Measurements from ENCODE around the gene HSPBP1. TPM values are rescaled to one million over a fixed set of nuclear protein-coding genes. Genes with fewer than 3 reads are reported as not detected.

HSPBP1 gene
- total and polyA plus RNA-seq, 2 of the 13 experiments (the other 11 are each of a cell fraction or from before 2014, with no cell fraction given), result 22.3 to 33.7 TPM

DNA sequence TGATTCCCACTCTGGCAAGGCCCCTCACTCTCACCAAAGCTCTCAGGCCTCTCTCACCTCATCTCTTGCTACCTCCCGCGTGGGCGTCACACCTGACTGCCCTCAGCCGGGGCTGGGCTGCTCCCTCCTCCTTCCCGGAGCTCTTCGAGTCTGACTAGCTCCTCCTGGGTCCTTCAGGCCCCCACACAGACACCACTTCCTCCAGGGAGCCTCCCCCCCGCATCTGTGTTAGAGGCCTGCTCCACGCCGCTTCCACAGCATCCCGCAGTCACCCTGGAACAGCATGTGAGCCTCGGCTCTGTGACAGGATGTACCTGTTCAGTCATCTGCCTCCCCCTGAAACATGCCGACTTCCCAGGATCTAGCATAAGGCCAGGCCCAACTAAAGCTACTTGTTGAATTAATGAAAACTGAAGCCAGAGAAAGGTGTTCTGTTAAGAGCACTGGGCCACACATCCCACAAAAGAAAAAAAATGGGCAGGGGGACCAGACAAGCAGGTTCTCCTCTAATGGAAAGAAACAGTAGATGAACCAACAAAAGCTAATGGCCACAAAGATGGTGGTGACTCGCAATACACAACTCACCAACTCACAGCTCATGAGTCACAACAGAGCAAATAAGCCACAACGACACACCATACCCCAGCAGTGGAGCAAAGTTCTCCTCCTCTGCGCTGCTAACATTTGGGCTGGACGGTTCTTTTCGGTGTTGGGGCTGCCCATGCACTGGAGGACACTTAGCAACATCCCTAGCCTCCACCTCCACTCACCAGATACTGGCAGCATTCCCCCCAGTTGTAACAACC lies 24.1 kb downstream of the HSPBP1 start (continued):
- TF ChIP-seq, protein P1, sequence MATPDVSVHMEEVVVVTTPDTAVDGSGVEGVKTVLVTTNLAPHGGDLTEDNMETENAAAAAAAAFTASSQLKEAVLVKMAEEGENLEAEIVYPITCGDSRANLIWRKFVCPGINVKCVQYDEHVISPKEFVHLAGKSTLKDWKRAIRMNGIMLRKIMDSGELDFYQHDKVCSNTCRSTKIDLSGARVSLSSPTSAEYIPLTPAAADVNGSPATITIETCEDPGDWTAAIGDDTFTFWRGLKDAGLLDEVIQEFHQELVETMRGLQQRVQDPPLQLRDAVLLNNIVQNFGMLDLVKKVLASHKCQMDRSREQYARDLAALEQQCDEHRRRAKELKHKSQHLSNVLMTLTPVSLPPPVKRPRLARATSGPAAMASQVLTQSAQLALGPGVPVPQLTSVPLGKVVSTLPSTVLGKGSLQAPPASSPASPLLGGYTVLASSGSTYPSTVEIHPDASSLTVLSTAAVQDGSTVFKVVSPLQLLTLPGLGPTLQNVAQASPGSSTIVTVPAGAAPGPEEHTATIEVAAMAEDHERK (CRISPR knock-in tag; IDR thresholded peaks at IDR 0.05; ENCODE audit: low read depth), result no peak
- TF ChIP-seq TMF1 (CRISPR knock-in tag; IDR thresholded peaks at IDR 0.05; ENCODE audit: low read depth), result no peak
- TF ChIP-seq, protein P2, sequence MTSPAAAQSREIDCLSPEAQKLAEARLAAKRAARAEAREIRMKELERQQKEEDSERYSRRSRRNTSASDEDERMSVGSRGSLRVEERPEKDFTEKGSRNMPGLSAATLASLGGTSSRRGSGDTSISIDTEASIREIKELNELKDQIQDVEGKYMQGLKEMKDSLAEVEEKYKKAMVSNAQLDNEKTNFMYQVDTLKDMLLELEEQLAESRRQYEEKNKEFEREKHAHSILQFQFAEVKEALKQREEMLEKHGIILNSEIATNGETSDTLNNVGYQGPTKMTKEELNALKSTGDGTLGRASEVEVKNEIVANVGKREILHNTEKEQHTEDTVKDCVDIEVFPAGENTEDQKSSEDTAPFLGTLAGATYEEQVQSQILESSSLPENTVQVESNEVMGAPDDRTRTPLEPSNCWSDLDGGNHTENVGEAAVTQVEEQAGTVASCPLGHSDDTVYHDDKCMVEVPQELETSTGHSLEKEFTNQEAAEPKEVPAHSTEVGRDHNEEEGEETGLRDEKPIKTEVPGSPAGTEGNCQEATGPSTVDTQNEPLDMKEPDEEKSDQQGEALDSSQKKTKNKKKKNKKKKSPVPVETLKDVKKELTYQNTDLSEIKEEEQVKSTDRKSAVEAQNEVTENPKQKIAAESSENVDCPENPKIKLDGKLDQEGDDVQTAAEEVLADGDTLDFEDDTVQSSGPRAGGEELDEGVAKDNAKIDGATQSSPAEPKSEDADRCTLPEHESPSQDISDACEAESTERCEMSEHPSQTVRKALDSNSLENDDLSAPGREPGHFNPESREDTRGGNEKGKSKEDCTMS (CRISPR knock-in tag; conservative IDR thresholded peaks at IDR 0.05), result no peak
- no peak for TF ChIP-seq NFRKB (IDR thresholded peaks at IDR 0.05)
- TF ChIP-seq ZNF224 (CRISPR knock-in tag; IDR thresholded peaks at IDR 0.05), result no peak
- TF ChIP-seq ZNF724P (CRISPR knock-in tag; IDR thresholded peaks at IDR 0.05; ENCODE audit: borderline replicate concordance), result no peak
- TF ChIP-seq ZNF232 (CRISPR knock-in tag; IDR thresholded peaks at IDR 0.05; ENCODE audit: borderline replicate concordance), result no peak
- peak; percentile 56; the same call in 1 of the 2 replicates for TF ChIP-seq ZNF501 (CRISPR knock-in tag; IDR thresholded peaks at IDR 0.05)
- TF ChIP-seq, protein P3, sequence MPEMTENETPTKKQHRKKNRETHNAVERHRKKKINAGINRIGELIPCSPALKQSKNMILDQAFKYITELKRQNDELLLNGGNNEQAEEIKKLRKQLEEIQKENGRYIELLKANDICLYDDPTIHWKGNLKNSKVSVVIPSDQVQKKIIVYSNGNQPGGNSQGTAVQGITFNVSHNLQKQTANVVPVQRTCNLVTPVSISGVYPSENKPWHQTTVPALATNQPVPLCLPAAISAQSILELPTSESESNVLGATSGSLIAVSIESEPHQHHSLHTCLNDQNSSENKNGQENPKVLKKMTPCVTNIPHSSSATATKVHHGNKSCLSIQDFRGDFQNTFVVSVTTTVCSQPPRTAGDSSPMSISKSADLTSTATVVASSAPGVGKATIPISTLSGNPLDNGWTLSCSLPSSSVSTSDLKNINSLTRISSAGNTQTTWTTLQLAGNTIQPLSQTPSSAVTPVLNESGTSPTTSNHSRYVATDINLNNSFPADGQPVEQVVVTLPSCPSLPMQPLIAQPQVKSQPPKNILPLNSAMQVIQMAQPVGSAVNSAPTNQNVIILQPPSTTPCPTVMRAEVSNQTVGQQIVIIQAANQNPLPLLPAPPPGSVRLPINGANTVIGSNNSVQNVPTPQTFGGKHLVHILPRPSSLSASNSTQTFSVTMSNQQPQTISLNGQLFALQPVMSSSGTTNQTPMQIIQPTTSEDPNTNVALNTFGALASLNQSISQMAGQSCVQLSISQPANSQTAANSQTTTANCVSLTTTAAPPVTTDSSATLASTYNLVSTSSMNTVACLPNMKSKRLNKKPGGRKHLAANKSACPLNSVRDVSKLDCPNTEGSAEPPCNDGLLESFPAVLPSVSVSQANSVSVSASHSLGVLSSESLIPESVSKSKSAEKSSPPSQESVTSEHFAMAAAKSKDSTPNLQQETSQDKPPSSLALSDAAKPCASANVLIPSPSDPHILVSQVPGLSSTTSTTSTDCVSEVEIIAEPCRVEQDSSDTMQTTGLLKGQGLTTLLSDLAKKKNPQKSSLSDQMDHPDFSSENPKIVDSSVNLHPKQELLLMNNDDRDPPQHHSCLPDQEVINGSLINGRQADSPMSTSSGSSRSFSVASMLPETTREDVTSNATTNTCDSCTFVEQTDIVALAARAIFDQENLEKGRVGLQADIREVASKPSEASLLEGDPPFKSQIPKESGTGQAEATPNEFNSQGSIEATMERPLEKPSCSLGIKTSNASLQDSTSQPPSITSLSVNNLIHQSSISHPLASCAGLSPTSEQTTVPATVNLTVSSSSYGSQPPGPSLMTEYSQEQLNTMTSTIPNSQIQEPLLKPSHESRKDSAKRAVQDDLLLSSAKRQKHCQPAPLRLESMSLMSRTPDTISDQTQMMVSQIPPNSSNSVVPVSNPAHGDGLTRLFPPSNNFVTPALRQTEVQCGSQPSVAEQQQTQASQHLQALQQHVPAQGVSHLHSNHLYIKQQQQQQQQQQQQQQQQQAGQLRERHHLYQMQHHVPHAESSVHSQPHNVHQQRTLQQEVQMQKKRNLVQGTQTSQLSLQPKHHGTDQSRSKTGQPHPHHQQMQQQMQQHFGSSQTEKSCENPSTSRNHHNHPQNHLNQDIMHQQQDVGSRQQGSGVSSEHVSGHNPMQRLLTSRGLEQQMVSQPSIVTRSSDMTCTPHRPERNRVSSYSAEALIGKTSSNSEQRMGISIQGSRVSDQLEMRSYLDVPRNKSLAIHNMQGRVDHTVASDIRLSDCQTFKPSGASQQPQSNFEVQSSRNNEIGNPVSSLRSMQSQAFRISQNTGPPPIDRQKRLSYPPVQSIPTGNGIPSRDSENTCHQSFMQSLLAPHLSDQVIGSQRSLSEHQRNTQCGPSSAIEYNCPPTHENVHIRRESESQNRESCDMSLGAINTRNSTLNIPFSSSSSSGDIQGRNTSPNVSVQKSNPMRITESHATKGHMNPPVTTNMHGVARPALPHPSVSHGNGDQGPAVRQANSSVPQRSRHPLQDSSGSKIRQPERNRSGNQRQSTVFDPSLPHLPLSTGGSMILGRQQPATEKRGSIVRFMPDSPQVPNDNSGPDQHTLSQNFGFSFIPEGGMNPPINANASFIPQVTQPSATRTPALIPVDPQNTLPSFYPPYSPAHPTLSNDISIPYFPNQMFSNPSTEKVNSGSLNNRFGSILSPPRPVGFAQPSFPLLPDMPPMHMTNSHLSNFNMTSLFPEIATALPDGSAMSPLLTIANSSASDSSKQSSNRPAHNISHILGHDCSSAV (CRISPR knock-in tag; IDR thresholded peaks at IDR 0.05; ENCODE audit: borderline replicate concordance), result no peak
- TF ChIP-seq ARHGAP35 (CRISPR knock-in tag; IDR thresholded peaks at IDR 0.05; ENCODE audit: borderline replicate concordance), result no peak
- TF ChIP-seq, protein P4, sequence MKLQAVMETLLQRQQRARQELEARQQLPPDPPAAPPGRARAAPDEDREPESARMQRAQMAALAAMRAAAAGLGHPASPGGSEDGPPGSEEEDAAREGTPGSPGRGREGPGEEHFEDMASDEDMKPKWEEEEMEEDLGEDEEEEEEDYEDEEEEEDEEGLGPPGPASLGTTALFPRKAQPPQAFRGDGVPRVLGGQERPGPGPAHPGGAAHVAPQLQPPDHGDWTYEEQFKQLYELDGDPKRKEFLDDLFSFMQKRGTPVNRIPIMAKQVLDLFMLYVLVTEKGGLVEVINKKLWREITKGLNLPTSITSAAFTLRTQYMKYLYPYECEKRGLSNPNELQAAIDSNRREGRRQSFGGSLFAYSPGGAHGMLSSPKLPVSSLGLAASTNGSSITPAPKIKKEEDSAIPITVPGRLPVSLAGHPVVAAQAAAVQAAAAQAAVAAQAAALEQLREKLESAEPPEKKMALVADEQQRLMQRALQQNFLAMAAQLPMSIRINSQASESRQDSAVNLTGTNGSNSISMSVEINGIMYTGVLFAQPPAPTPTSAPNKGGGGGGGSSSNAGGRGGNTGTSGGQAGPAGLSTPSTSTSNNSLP (IDR thresholded peaks at IDR 0.05; ENCODE audit: low read depth, low read length), result no peak
- TF ChIP-seq, protein P5, sequence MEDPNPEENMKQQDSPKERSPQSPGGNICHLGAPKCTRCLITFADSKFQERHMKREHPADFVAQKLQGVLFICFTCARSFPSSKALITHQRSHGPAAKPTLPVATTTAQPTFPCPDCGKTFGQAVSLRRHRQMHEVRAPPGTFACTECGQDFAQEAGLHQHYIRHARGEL (CRISPR knock-in tag; IDR thresholded peaks at IDR 0.05), result no peak
- no peak for TF ChIP-seq PHF5A (CRISPR knock-in tag; IDR thresholded peaks at IDR 0.05; ENCODE audit: low read depth, unreplicated experiment)
- TF ChIP-seq ZNF431 (CRISPR knock-in tag; IDR thresholded peaks at IDR 0.05; ENCODE audit: borderline replicate concordance, low read depth), result peak; percentile 44; the same call in 1 of the 2 replicates

All from HepG2 (cell line).